Measurements from ENCODE around the gene MEOX2. TPM values are rescaled to one million over a fixed set of nuclear protein-coding genes. Genes with fewer than 3 reads are reported as not detected.

Gene MEOX2
- total RNA-seq, 1 experiment from 2014 or later: not detected

GRCh38 chr7:15658247-15658646 is 28.2 kb downstream of the MEOX2 start:
- H3K27me3 ChIP-seq (replicated peaks; ENCODE audit: control insufficient read depth, insufficient read depth, low read length): no peaks in the 10 kb centered on the region
- no peak overlapping the region for H3K27ac Mint-ChIP-seq (ENCODE audit: unreplicated experiment)
- H3K4me1 Mint-ChIP-seq (ENCODE audit: low read depth, unreplicated experiment): no peaks in the 10 kb centered on the region
- POLR2A ChIA-PET: no interaction called here
- CTCF ChIA-PET: no interaction called here
- no peak for TF ChIP-seq CTCF (IDR thresholded peaks at IDR 0.05; ENCODE audit: insufficient read depth in 1 of 2, low read depth in 1 of 2, low read length in 1 of 2, severe bottlenecking in 1 of 2, unreplicated experiment in 1 of 2)
- no peaks in the 10 kb centered on the region for H3K9me3 Mint-ChIP-seq (ENCODE audit: unreplicated experiment)
- H3K27me3 Mint-ChIP-seq (ENCODE audit: insufficient read depth, unreplicated experiment): peaks cover 8% of the 10 kb centered on the region
- H3K9me3 ChIP-seq: no peaks in the 10 kb centered on the region
- intact Hi-C loops (cut with micrococcal nuclease; ENCODE audit: unreplicated experiment): no loop called here
- no TSS peak for BruUV-seq (replicated peaks)
- no peak overlapping the region for H3K4me3 Mint-ChIP-seq (ENCODE audit: unreplicated experiment)
- H3K4me1 ChIP-seq: no peaks in the 10 kb centered on the region
- H3K4me3 ChIP-seq (ENCODE audit: low read depth, low read length): no peak overlapping the region
- DNase-seq: no peak
- no peaks in the 10 kb centered on the region for H3K36me3 ChIP-seq (ENCODE audit: control insufficient read depth, insufficient read depth, low read length)
- H3K36me3 Mint-ChIP-seq (ENCODE audit: insufficient read depth, unreplicated experiment): no peaks in the 10 kb centered on the region

GRCh38 chr7:15652776-15653290 is 33.6 kb downstream of the MEOX2 start:
- H3K27ac Mint-ChIP-seq (ENCODE audit: unreplicated experiment): no peak overlapping the region
- TF ChIP-seq CTCF (IDR thresholded peaks at IDR 0.05; ENCODE audit: insufficient read depth in 1 of 2, low read depth in 1 of 2, low read length in 1 of 2, severe bottlenecking in 1 of 2, unreplicated experiment in 1 of 2): no peak
- no peaks in the 10 kb centered on the region for H3K9me3 Mint-ChIP-seq (ENCODE audit: unreplicated experiment)
- no TSS peak for BruUV-seq (replicated peaks)
- H3K4me1 Mint-ChIP-seq (ENCODE audit: low read depth, unreplicated experiment): no peaks in the 10 kb centered on the region
- Histone ChIP-seq H3K27me3 (replicated peaks; ENCODE audit: control insufficient read depth, insufficient read depth, low read length) (no peaks in the 10 kb centered on the region), H3K4me3 (ENCODE audit: low read depth, low read length) (no peak overlapping the region), H3K4me1 (no peaks in the 10 kb centered on the region), H3K36me3 (ENCODE audit: control insufficient read depth, insufficient read depth, low read length) (no peaks in the 10 kb centered on the region), H3K9me3 (no peaks in the 10 kb centered on the region)
- no peaks in the 10 kb centered on the region for H3K36me3 Mint-ChIP-seq (ENCODE audit: insufficient read depth, unreplicated experiment)
- peaks cover 8% of the 10 kb centered on the region for H3K27me3 Mint-ChIP-seq (ENCODE audit: insufficient read depth, unreplicated experiment)
- intact Hi-C loops (cut with micrococcal nuclease; ENCODE audit: unreplicated experiment): no loop called here
- DNase-seq: no peak
- ChIA-PET POLR2A (no interaction called here), CTCF (no interaction called here)
- no peak overlapping the region for H3K4me3 Mint-ChIP-seq (ENCODE audit: unreplicated experiment)

- H3K4me3 ChIP-seq (ENCODE audit: low read depth, low read length): no peak overlapping the region
- Mint-ChIP-seq H3K27me3 (ENCODE audit: insufficient read depth, unreplicated experiment) (peaks cover under 1% of the 10 kb centered on the region), H3K4me3 (ENCODE audit: unreplicated experiment) (no peak overlapping the region), H3K36me3 (ENCODE audit: insufficient read depth, unreplicated experiment) (no peaks in the 10 kb centered on the region), H3K9me3 (ENCODE audit: unreplicated experiment) (no peaks in the 10 kb centered on the region), H3K4me1 (ENCODE audit: low read depth, unreplicated experiment) (no peaks in the 10 kb centered on the region), H3K27ac (ENCODE audit: unreplicated experiment) (no peak overlapping the region)
- no peaks in the 10 kb centered on the region for H3K4me1 ChIP-seq
- intact Hi-C loops (cut with micrococcal nuclease; ENCODE audit: unreplicated experiment): no loop called here
- POLR2A ChIA-PET: no interaction called here
- no peaks in the 10 kb centered on the region for H3K36me3 ChIP-seq (ENCODE audit: control insufficient read depth, insufficient read depth, low read length)
- no TSS peak for BruUV-seq (replicated peaks)
- H3K27me3 ChIP-seq (replicated peaks; ENCODE audit: control insufficient read depth, insufficient read depth, low read length): no peaks in the 10 kb centered on the region
- TF ChIP-seq CTCF (IDR thresholded peaks at IDR 0.05; ENCODE audit: insufficient read depth in 1 of 2, low read depth in 1 of 2, low read length in 1 of 2, severe bottlenecking in 1 of 2, unreplicated experiment in 1 of 2): no peak
- no peaks in the 10 kb centered on the region for H3K9me3 ChIP-seq
- CTCF ChIA-PET: no interaction called here
- DNase-seq: no peak
Observed at GRCh38 chr7:15651693-15652092, 34.8 kb downstream of the MEOX2 start.

All from Caco-2 (cell line).